Measurements from ENCODE around the gene CRACR2B.

CRACR2B gene

GRCh38 chr11:825366-826226, 2.1 kb upstream of the CRACR2B start:
- DNase-seq = no peak

- no peak for DNase-seq
These were observed 1.5 kb upstream of the CRACR2B start for GRCh38 chr11:826227-826621.

DNA sequence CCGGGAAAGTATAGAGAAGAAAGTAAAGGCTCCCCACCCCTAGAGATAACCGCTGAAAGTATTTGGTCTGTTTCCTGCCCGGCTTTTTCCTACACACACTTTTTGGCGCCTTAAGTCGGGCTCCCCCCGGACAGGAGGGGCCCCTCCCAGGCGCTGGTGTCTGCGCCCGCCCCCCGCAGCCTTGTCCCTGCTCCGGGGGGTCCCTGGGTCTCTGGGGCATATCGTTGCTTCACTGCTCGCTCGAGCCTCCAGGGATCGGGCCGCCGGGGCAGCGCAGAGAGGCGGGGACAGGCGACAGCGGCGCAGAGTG, 928 bp upstream of the CRACR2B start:
- no peak for DNase-seq

DNA sequence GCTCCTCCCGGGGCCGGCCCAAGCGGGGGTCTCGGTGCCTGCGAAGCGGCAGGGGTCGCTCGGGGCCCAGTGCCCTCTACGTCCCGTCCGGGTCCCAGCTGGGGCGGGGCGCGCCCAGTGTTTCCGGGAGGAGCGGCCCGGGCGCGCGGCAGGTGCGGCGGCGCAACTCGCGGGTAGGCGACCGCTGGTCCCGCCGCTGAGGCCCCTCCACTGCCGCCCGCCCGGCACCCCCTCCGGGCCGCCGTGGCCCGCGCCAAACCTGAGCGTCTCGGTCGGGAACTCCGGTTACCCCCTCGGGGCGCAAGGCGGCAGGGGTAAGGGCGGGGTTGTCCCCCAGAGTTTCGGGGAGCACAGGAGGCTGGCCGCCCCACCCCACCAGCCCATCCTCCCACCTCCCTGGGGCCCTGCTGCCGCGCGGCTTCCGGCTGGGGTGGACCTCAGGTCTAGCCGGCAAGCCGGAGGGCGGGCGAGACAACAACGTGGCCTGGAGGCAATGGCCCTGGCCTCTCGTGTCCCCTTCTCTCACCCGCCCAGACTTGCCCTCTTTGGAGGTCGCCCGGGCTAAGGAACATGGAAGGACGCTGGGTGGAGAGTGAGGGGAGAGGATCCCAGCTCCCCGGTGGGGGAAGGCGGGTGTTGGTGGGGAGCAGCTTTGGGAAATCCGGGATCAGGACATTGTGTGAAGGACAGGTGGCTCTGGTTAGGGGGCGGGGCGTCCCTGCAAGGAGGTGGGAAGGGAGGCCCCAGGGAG, 398 bp upstream of the CRACR2B start:
- no peak for DNase-seq

DNA sequence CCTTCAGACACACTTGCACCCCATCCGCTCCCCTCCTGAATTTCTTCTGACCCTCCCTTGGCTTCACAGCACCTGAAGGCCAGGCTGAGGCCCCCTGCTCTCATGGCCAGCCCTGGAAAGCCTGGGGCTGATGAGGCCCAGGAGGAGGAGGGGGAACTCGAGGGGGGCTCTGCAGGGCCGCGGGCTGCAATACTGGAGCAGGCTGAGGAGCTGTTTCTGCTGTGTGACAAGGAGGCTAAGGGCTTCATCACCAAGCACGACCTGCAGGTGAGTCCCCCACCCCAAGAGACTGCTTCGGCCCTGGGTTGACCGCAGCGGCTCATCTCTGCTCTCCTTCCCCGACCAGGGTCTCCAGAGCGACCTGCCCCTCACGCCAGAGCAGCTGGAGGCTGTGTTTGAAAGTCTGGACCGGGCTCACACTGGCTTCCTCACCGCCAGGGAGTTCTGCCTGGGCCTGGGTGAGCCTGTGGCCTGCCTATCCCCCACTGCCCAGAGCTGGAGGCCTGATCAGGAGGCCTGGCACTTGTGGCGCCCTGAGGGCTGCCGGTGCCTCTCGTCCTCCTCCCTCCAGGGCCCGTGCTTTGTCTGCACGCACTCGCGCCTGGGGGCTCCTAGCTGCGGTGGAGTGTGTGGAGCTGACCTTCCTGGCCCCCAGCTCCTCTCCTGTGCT, 922 bp downstream of the CRACR2B start:
- DNase-seq = no peak

- no peak for DNase-seq
These were observed 1.6 kb downstream of the CRACR2B start for GRCh38 chr11:829176-829846.

- DNase-seq = no peak
These were observed 2.2 kb downstream of the CRACR2B start for GRCh38 chr11:829847-830294.

DNA sequence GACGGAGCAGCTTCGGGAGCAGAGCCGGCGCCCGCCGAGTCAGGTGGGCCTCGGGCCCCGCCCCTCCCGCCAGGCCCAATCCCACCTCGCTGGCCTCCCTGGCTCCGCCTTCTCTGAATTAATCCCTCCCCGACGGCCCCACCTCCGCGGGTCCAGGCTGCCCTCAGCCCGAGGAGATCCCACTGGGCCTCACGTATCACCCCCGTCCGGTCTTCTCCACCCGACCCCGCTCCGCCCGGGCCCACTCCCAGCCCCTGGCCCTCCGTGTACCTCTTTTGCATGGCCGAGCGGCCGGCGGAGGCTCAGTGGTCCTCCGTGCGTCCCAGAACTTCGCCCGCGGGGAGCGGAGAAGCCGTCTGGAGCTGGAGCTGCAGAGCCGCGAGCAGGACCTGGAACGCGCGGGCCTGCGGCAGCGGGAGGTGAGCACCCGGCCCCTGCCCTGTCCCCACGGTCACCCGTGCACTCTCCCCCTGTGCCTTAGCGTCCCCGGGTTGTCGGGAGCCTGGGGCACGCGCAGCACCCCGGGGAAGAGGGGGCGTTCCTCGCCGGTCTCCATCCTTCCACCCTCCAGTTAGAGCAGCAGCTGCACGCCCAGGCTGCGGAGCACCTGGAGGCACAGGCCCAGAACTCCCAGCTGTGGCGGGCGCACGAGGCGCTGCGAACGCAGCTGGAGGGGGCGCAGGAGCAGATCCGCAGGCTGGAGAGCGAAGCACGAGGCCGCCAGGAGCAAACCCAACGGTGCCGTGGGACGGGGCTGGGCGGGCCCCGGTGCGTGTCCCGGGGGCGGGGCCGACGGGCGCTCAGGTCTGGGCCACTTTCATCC, 2.8 kb downstream of the CRACR2B start:
- peak in 16 of 51 donors; percentile 14 to 63 (median 46) for DNase-seq

DNA sequence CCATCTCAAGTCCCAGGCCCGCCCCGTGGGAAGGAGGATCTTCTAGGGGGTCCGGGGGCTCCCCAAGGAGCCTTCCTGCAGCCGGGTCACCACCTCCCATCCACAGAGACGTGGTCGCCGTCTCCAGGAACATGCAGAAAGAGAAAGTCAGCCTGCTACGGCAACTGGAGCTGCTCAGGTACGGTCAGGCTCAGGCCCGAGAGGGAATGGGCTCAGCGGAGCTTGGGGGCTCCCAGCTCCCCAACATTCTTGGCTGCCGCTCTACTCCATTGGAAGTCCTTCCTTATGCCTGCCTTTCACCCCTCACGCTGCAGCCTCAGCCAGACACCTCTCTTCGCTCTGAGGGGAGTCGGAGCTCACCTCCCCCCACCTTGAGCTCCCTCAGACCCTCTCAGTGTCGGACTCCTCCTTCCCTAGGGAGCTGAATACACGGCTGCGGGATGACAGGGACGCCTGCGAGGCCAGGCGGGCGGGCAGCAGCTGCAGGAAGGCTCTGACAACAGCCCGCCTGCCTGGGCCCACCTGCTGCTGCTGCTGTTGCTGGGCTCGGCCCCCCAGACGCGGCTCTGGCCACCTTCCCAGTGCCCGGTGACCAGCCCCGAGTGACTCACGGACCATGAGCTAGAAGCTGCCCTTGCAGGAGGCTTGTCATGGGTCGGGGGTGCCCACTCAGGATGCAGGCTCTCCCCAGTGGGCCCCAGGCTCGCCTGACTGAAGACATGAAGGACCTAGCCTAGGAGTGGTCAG, 3.6 kb downstream of the CRACR2B start:
- no peak for DNase-seq

GRCh38 chr11:831961-832528, 4.3 kb downstream of the CRACR2B start:
- no peak for DNase-seq

GRCh38 chr11:832529-833113, 4.9 kb downstream of the CRACR2B start, which contains the start of gene CD151:
TSS of gene CD151 (plus strand) at chr11:832952. CDS start at chr11:836070, 3,118 bp downstream.
- peak in 4 of 51 donors; percentile 10 to 46 (median 42) for DNase-seq

DNA sequence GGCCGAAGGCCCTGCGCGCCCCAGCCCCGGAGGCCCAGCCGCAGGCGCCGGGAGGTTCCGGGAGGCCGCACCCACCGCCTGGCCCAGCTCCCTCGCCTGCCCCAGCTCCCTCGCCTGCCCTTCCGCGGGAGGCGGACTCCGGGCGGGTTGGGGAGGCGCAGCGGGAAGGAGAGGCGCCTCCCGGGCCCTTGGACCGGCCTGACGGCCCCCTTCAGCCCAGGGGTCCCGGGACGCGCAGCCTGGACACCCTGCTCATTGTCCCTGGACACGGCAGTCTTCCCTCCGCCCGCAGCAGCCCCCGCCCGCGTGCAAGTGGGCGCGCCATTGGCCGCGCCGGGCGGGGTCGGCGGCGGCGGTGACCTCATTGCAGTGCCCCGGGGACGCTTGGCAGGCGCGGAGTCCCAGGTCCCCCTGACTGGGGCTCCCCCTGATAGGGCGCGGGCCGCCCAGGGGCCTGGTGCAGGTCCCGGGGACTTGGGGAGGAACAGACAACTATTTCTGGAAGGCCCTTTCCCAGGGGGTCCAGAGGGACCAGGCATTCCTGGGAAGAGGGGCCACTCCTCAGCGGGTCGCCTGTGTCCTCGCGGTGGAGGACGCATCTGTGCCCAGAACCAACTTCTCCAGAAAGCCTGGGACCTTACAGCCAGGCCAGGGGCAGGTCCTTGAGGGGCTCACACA, 5.5 kb downstream of the CRACR2B start:
- peak in 5 of 51 donors; percentile 6 to 46 (median 39) for DNase-seq

DNA sequence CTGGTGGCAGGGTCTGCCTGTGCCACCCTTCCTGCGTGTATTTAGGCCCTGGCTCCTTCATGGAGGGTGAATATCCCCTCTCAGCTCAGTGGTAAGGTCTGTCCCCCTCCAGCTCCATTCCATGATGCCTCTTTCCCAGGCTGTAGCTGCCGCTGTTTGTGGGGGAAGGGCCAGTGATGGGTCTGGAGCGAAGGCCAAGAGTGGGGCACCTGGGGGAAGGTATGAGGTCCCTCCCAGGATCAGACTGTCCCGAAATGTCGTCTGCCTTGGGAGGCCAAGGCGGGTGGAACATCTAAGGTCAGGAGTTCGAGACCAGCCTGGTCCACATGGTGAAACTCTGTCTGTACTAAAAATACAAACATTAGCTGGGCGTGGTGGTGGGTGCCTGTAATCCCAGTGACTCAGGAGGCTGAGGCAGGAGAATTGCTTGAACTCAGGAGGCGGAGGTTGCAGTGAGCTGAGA, 6.2 kb downstream of the CRACR2B start:
- DNase-seq = no peak

DNA sequence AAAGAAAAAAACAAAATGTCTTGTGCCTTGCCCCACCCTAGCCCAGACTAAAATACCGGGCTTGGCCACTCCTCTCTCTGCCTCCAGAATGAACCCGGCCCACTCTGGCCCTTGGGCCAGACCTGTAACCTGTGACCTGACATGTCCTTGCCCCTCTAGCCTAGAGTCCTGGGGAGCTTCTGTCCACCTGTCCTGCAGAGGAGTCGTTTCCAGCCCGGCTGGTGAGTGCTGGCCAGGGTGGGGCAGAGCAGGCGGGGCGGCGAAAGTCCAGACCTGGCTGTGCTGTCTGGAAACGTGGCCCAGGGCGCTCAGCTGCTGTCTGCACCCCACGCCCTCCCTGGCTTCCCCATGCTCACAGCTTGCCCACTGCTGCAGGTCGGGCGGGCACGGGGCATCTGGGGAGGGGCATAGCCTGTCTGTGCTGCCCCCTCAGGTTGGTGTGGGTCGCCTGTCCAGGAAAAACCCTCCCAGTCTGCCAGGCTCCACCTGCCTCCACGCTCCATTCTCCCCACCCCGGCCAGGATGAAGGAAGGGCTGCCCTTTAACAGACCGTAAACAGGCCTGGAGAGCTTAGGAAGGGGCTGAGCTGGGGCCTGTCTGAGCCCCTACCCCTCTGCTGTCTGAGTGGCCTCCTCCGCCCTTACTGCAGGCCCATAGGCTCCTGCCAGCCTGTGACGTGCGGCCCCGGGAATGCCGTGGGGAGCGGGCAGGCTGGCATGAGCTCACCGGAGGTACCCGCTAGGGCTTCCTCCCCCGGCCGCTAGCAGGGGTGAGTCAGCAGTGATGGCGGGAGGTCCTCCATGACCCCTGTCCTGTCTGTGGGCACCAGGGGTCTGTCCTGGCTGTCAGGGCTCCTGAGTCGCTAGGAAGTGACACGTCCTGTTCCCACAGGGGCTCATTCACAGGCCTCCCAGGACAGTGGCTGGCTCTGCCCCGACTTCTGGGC, 6.9 kb downstream of the CRACR2B start:
- DNase-seq = peak in 14 of 51 donors; percentile 21 to 74 (median 42)

DNA sequence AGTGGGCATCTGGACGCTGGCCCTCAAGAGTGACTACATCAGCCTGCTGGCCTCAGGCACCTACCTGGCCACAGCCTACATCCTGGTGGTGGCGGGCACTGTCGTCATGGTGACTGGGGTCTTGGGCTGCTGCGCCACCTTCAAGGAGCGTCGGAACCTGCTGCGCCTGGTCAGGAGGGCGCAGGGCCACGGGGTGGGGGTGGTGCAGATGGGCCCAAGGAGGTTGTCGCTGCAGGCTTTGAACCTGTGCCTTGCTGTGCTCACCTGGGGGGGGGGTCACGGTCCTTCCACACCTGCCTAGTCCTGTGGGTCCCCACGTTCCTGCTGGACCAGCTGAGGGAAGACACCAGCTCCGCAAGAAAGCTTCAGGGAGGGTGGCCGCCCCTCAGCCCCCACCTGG, 8.6 kb downstream of the CRACR2B start:
- DNase-seq = no peak

GRCh38 chr11:836700-837099, 9.0 kb downstream of the CRACR2B start:
- no peak for DNase-seq
